ENCODE results near the gene RAPGEF6. TPM values are rescaled to one million over a fixed set of nuclear protein-coding genes. Genes with fewer than 3 reads are reported as not detected.
A peak's percentile ranks its signal among the peaks of the same experiment; 100 is the strongest.

The RAPGEF6 gene
- polyA plus RNA-seq, 1 donor from 2014 or later, result 121 TPM

- H3F3A ChIP-seq (ENCODE audit: insufficient read depth, low read length, poor library complexity, severe bottlenecking), result no peaks in the 10 kb centered on the region
- TF ChIP-seq, protein P1, sequence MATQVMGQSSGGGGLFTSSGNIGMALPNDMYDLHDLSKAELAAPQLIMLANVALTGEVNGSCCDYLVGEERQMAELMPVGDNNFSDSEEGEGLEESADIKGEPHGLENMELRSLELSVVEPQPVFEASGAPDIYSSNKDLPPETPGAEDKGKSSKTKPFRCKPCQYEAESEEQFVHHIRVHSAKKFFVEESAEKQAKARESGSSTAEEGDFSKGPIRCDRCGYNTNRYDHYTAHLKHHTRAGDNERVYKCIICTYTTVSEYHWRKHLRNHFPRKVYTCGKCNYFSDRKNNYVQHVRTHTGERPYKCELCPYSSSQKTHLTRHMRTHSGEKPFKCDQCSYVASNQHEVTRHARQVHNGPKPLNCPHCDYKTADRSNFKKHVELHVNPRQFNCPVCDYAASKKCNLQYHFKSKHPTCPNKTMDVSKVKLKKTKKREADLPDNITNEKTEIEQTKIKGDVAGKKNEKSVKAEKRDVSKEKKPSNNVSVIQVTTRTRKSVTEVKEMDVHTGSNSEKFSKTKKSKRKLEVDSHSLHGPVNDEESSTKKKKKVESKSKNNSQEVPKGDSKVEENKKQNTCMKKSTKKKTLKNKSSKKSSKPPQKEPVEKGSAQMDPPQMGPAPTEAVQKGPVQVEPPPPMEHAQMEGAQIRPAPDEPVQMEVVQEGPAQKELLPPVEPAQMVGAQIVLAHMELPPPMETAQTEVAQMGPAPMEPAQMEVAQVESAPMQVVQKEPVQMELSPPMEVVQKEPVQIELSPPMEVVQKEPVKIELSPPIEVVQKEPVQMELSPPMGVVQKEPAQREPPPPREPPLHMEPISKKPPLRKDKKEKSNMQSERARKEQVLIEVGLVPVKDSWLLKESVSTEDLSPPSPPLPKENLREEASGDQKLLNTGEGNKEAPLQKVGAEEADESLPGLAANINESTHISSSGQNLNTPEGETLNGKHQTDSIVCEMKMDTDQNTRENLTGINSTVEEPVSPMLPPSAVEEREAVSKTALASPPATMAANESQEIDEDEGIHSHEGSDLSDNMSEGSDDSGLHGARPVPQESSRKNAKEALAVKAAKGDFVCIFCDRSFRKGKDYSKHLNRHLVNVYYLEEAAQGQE (IDR thresholded peaks at IDR 0.05; ENCODE audit: borderline replicate concordance), result no peak
- TF ChIP-seq POLR2AphosphoS5 (IDR thresholded peaks at IDR 0.05) (no peak), MXI1 (conservative IDR thresholded peaks at IDR 0.05; ENCODE audit: poor library complexity, severe bottlenecking) (no peak), TAF1 (IDR thresholded peaks at IDR 0.05; ENCODE audit: low read depth) (no peak), SMC3 (conservative IDR thresholded peaks at IDR 0.05; ENCODE audit: poor library complexity) (no peak), EP300 (conservative IDR thresholded peaks at IDR 0.05; ENCODE audit: poor library complexity, severe bottlenecking) (no peak), RAD21 (conservative IDR thresholded peaks at IDR 0.05) (no peak), EZH2 (IDR thresholded peaks at IDR 0.05; ENCODE audit: borderline replicate concordance, insufficient read depth, low read length, poor library complexity, severe bottlenecking) (no peak)
- TF ChIP-seq, protein P2, sequence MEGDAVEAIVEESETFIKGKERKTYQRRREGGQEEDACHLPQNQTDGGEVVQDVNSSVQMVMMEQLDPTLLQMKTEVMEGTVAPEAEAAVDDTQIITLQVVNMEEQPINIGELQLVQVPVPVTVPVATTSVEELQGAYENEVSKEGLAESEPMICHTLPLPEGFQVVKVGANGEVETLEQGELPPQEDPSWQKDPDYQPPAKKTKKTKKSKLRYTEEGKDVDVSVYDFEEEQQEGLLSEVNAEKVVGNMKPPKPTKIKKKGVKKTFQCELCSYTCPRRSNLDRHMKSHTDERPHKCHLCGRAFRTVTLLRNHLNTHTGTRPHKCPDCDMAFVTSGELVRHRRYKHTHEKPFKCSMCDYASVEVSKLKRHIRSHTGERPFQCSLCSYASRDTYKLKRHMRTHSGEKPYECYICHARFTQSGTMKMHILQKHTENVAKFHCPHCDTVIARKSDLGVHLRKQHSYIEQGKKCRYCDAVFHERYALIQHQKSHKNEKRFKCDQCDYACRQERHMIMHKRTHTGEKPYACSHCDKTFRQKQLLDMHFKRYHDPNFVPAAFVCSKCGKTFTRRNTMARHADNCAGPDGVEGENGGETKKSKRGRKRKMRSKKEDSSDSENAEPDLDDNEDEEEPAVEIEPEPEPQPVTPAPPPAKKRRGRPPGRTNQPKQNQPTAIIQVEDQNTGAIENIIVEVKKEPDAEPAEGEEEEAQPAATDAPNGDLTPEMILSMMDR (IDR thresholded peaks at IDR 0.05; ENCODE audit: poor library complexity, severe bottlenecking), result no peak
- H3K9me2 ChIP-seq (ENCODE audit: insufficient read depth, low read length), result no peaks in the 10 kb centered on the region
- no peak overlapping the region for H3K9ac ChIP-seq (ENCODE audit: low read length)
- peaks cover 4% of the 10 kb centered on the region for H3K36me3 ChIP-seq (ENCODE audit: insufficient read depth, low read length)
- H3K27ac ChIP-seq (ENCODE audit: low read length), result no peak overlapping the region
- H3K27me3 ChIP-seq (ENCODE audit: insufficient read depth, low read depth, low read length), result no peaks in the 10 kb centered on the region
- H3K4me2 ChIP-seq (ENCODE audit: low read length), result no peak overlapping the region
- H3K9me3 ChIP-seq (ENCODE audit: low read length), result no peaks in the 10 kb centered on the region
- H3K4me3 ChIP-seq (ENCODE audit: low read length), result no peak overlapping the region
- no peaks in the 10 kb centered on the region for H3K79me2 ChIP-seq (replicated peaks; ENCODE audit: insufficient read depth, low read length)
- no peaks in the 10 kb centered on the region for H4K20me1 ChIP-seq (ENCODE audit: insufficient read depth)
- H2AFZ ChIP-seq (ENCODE audit: low read depth, low read length), result no peak overlapping the region
Observed at GRCh38 chr5:131418846-131419245, 216.2 kb downstream of the RAPGEF6 start.

- Histone ChIP-seq H3K79me2 (replicated peaks; ENCODE audit: insufficient read depth, low read length) (no peaks in the 10 kb centered on the region), H2AFZ (ENCODE audit: low read depth, low read length) (no peak overlapping the region), H3K36me3 (ENCODE audit: insufficient read depth, low read length) (no peaks in the 10 kb centered on the region), H3K9me3 (ENCODE audit: low read length) (no peaks in the 10 kb centered on the region), H3F3A (ENCODE audit: insufficient read depth, low read length, poor library complexity, severe bottlenecking) (no peaks in the 10 kb centered on the region), H3K4me2 (ENCODE audit: low read length) (no peak overlapping the region), H3K27me3 (ENCODE audit: insufficient read depth, low read depth, low read length) (no peaks in the 10 kb centered on the region), H3K9me2 (ENCODE audit: insufficient read depth, low read length) (no peaks in the 10 kb centered on the region), H3K27ac (ENCODE audit: low read length) (no peak overlapping the region), H3K4me3 (ENCODE audit: low read length) (no peak overlapping the region), H3K9ac (ENCODE audit: low read length) (no peak overlapping the region), H4K20me1 (ENCODE audit: insufficient read depth) (no peaks in the 10 kb centered on the region)
- peak; percentile 76 for TF ChIP-seq RAD21 (conservative IDR thresholded peaks at IDR 0.05)
- TF ChIP-seq EP300 (conservative IDR thresholded peaks at IDR 0.05; ENCODE audit: poor library complexity, severe bottlenecking), result no peak
- TF ChIP-seq SMC3 (conservative IDR thresholded peaks at IDR 0.05; ENCODE audit: poor library complexity), result peak; percentile 77
- TF ChIP-seq TAF1 (IDR thresholded peaks at IDR 0.05; ENCODE audit: low read depth), result no peak
- TF ChIP-seq MXI1 (conservative IDR thresholded peaks at IDR 0.05; ENCODE audit: poor library complexity, severe bottlenecking), result no peak
- TF ChIP-seq, protein P1 (IDR thresholded peaks at IDR 0.05; ENCODE audit: borderline replicate concordance), result no peak
- no peak for TF ChIP-seq EZH2 (IDR thresholded peaks at IDR 0.05; ENCODE audit: borderline replicate concordance, insufficient read depth, low read length, poor library complexity, severe bottlenecking)
- TF ChIP-seq, protein P2 (IDR thresholded peaks at IDR 0.05; ENCODE audit: poor library complexity, severe bottlenecking), result peak; percentile 82
- no peak for TF ChIP-seq POLR2AphosphoS5 (IDR thresholded peaks at IDR 0.05)
Observed at GRCh38 chr5:131417240-131417869, 217.7 kb downstream of the RAPGEF6 start.

Data from neural cell (in vitro differentiated cells).